GM23338 (cell line): ENCODE results near the gene CASTOR1. TPM values are rescaled to one million over a fixed set of nuclear protein-coding genes. Genes with fewer than 3 reads are reported as not detected.

Source experiments
- ATAC-seq: fragments of 200-7000 bp; cut with Tn5 transposase; 3 replicates; pipeline ENCODE4 v1.9.1; 2020
- DNase-seq: peaks from one replicate; pipeline ENCODE4 v3.0.0-alpha.2; 2015; ENCODE audit warnings: low spot score
- H2AFZ ChIP-seq: fragments of 200-600 bp; sonication (generic); 2 replicates; pipeline ENCODE4 v1.8.0; 2016; ENCODE audit warnings: antibody characterized with exemption, mild to moderate bottlenecking, moderate library complexity
- H3F3A ChIP-seq: fragments of 200-600 bp; sonication (generic); replicated peaks from 2 replicates; pipeline ENCODE4 v1.8.0; 2017; ENCODE audit warnings: antibody characterized with exemption, mixed run types, low read depth
- H3K27ac ChIP-seq: fragments of 200-600 bp; sonication (generic); 2 replicates; pipeline ENCODE4 v1.6.1; 2016; ENCODE audit warnings: low read depth
- H3K27me3 ChIP-seq: fragments of 200-600 bp; sonication (generic); 2 replicates; pipeline ENCODE4 v1.8.0; 2016; ENCODE audit warnings: mild to moderate bottlenecking, mixed run types, moderate library complexity; ENCODE audit not compliant: insufficient read depth
- H3K36me3 ChIP-seq: fragments of 200-600 bp; sonication (generic); 2 replicates; pipeline ENCODE4 v1.8.0; 2016; ENCODE audit warnings: mild to moderate bottlenecking; ENCODE audit not compliant: insufficient read depth
- H3K4me1 ChIP-seq: fragments of 200-600 bp; sonication (generic); 2 replicates; pipeline ENCODE4 v1.8.0; 2016; ENCODE audit warnings: mild to moderate bottlenecking, moderate library complexity; ENCODE audit not compliant: insufficient read depth
- H3K4me2 ChIP-seq: fragments of 200-600 bp; sonication (generic); 2 replicates; pipeline ENCODE4 v1.7.1; 2017; ENCODE audit warnings: mixed run types
- H3K4me3 ChIP-seq: fragments of 200-600 bp; sonication (generic); 2 replicates; pipeline ENCODE4 v1.6.1; 2016; ENCODE audit warnings: mixed run types
- H3K79me2 ChIP-seq: fragments of 200-600 bp; sonication (generic); replicated peaks from 2 replicates; pipeline ENCODE4 v1.8.0; 2017; ENCODE audit warnings: mild to moderate bottlenecking; ENCODE audit not compliant: insufficient read depth
- H3K9me2 ChIP-seq: fragments of 200-600 bp; sonication (generic); 2 replicates; pipeline ENCODE4 v1.8.0; 2017; ENCODE audit not compliant: insufficient read depth
- H4K20me1 ChIP-seq: fragments of 200-600 bp; sonication (generic); replicated peaks from 2 replicates; pipeline ENCODE4 v1.8.0; 2017; ENCODE audit warnings: mild to moderate bottlenecking; ENCODE audit not compliant: insufficient read depth
- H3K27ac Mint-ChIP-seq: 2 replicates; pipeline ENCODE4 v1.8.0; 2020; ENCODE audit warnings: inconsistent platforms, mild to moderate bottlenecking, moderate library complexity, mixed read lengths
- H3K27me3 Mint-ChIP-seq: 3 replicates; pipeline ENCODE4 v1.8.0; 2022; ENCODE audit warnings: low read depth, mild to moderate bottlenecking, moderate library complexity, mixed read lengths, inconsistent platforms; ENCODE audit not compliant: insufficient read depth, poor library complexity
- H3K36me3 Mint-ChIP-seq: 3 replicates; pipeline ENCODE4 v1.8.0; 2021; ENCODE audit warnings: low read depth, mild to moderate bottlenecking, inconsistent platforms, moderate library complexity, mixed read lengths
- H3K4me1 Mint-ChIP-seq: 3 replicates; pipeline ENCODE4 v1.8.0; 2020; ENCODE audit warnings: mild to moderate bottlenecking, inconsistent platforms, mixed read lengths
- H3K4me3 Mint-ChIP-seq: 3 replicates; pipeline ENCODE4 v1.8.0; 2021; ENCODE audit warnings: moderate library complexity, mild to moderate bottlenecking, inconsistent platforms, mixed read lengths
- H3K9me3 Mint-ChIP-seq: 3 replicates; pipeline ENCODE4 v1.8.0; 2020; ENCODE audit warnings: moderate library complexity, mild to moderate bottlenecking, inconsistent platforms, mixed read lengths
- CREB1 ChIP-seq: fragments of 250-450 bp; sonication (Bioruptor Pico); IDR thresholded peaks from 2 replicates; pipeline ENCODE4 v1.5.0; 2020; ENCODE audit warnings: low read depth, mild to moderate bottlenecking, moderate library complexity
- EZH2phosphoT487 ChIP-seq: fragments of 200-600 bp; sonication (generic); IDR thresholded peaks from one replicate; pipeline ENCODE4 v1.8.1; 2018; ENCODE audit warnings: antibody characterized with exemption; ENCODE audit not compliant: unreplicated experiment
- JUNB ChIP-seq: IDR thresholded peaks from one replicate; pipeline ENCODE4 v1.6.1; 2016; ENCODE audit warnings: antibody characterized with exemption; ENCODE audit not compliant: unreplicated experiment
- POLR2AphosphoS5 ChIP-seq: IDR thresholded peaks from 2 replicates; pipeline ENCODE4 v1.6.1; 2016; ENCODE audit warnings: antibody characterized with exemption, low read depth
- STAT1 ChIP-seq: IDR thresholded peaks from one replicate; pipeline ENCODE4 v1.6.1; 2016; ENCODE audit warnings: antibody characterized with exemption; ENCODE audit not compliant: unreplicated experiment
- ZNF331 ChIP-seq: fragments of 250-450 bp; sonication (Bioruptor Pico); IDR thresholded peaks from 2 replicates; pipeline ENCODE4 v1.5.0; 2020; ENCODE audit warnings: low read depth, mild to moderate bottlenecking, moderate library complexity
- long read RNA-seq: library from polyadenylated mRNA; unstranded; transcript quantifications from one replicate; pipeline ENCODE4 v2.0.0, GENCODE V29; 2020; ENCODE audit not compliant: unreplicated experiment
- polyA plus RNA-seq: library from polyadenylated mRNA; unstranded; fragments of >200 nt; fragmentation: Nextera tagmentation; extraction: Ambion mirVana; gene quantifications from 2 replicates; pipeline ENCODE4 v1.2.1, GENCODE V29; 2016
- total RNA-seq: library from RNA; depleted of rRNA; stranded (reverse); fragments of >200 nt; shearing (Covaris generic); gene quantifications from 2 replicates; pipeline ENCODE4 v1.2.3, GENCODE V29; 2014; rRNA removed
- TF ChIP-seq, protein P1 (sequence below): IDR thresholded peaks from one replicate; pipeline ENCODE4 v1.6.1; 2018; ENCODE audit warnings: antibody characterized with exemption; ENCODE audit not compliant: unreplicated experiment
- TF ChIP-seq, protein P2 (sequence below): IDR thresholded peaks from 2 replicates; pipeline ENCODE4 v1.6.1; 2016; ENCODE audit warnings: antibody characterized with exemption
- TF ChIP-seq, protein P3 (sequence below): fragments of 250-450 bp; sonication (Bioruptor Pico); IDR thresholded peaks from 2 replicates; pipeline ENCODE4 v1.5.0; 2020; ENCODE audit warnings: mild to moderate bottlenecking, moderate library complexity
- TF ChIP-seq, protein P4 (sequence below), 2 experiments: fragments of 200-600 bp in 1 of 2; sonication (generic) in 1 of 2; conservative IDR thresholded peaks; 2 replicates each; pipeline versions ENCODE4 v1.5.1 to v1.6.1; 2016 to 2017; ENCODE audit warnings: antibody characterized with exemption in 2 of 2, low read depth in 2 of 2, mild to moderate bottlenecking in 2 of 2, moderate library complexity in 1 of 2

The CASTOR1 gene
- total RNA-seq, result 23.2 and 36.0 TPM in 2 replicates
- polyA plus RNA-seq, result 11.3 and 22.0 TPM in 2 replicates
- long read RNA-seq, transcript CASTOR1-202 (9 exons, 1,623 nt), result major isoform, 13 of 21 reads
- long read RNA-seq, partial matches to known transcripts, result 1 of 21 reads
- long read RNA-seq, other reads (novel, unspliced or antisense), result 7 of 21 reads

DNA sequence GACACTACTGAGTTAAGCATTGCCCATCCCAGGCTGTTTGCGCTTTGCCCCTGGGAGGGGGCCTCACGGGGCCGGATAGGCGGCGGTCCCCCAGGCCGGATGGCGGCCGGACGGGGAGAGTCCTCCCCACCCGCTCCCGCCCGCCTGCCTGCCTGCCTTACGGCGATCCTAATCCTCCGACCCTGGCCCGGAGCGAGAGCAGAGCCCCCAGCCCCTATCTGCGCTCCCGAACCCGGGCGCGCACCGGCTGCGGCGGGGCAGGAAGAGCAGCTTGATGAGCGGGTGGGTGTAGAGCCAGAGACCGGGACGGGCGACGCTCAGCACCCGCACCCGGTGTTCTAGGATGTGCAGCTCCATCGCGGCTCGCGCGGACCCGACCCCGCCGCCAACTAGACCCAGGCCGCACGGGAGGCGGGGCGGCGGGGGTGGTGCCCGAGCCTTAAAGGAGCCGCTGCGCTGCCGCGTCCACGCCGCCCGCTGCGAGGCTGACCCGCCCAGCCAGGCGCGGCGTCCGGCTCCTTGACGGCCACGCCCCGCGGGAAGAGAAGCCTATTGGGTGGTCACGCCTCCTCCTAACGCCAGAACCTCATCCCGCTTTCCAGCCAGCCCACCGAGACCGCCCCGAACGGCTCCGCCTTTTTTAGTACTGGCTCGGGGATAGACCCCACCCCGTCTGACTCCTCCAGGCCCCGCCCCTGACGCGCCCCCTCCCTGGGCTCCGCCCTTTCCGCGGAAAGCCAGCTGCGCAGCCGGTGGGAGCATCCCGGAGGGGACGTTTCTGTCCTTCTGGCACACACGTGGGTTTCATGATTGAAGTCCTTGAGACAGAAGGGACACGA, at the start of gene CASTOR1:
CASTOR1 (minus strand) TSS at position 365 of the 839 bp plus-strand sequence; CDS start at position 357, 8 bp downstream.
- TF ChIP-seq, protein P1, sequence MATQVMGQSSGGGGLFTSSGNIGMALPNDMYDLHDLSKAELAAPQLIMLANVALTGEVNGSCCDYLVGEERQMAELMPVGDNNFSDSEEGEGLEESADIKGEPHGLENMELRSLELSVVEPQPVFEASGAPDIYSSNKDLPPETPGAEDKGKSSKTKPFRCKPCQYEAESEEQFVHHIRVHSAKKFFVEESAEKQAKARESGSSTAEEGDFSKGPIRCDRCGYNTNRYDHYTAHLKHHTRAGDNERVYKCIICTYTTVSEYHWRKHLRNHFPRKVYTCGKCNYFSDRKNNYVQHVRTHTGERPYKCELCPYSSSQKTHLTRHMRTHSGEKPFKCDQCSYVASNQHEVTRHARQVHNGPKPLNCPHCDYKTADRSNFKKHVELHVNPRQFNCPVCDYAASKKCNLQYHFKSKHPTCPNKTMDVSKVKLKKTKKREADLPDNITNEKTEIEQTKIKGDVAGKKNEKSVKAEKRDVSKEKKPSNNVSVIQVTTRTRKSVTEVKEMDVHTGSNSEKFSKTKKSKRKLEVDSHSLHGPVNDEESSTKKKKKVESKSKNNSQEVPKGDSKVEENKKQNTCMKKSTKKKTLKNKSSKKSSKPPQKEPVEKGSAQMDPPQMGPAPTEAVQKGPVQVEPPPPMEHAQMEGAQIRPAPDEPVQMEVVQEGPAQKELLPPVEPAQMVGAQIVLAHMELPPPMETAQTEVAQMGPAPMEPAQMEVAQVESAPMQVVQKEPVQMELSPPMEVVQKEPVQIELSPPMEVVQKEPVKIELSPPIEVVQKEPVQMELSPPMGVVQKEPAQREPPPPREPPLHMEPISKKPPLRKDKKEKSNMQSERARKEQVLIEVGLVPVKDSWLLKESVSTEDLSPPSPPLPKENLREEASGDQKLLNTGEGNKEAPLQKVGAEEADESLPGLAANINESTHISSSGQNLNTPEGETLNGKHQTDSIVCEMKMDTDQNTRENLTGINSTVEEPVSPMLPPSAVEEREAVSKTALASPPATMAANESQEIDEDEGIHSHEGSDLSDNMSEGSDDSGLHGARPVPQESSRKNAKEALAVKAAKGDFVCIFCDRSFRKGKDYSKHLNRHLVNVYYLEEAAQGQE, result no peak
- TF ChIP-seq JUNB, result no peak
- peak; percentile 81 for TF ChIP-seq POLR2AphosphoS5
- no peak for TF ChIP-seq EZH2phosphoT487
- peak; percentile 59; the same call in 1 of the 2 replicates for TF ChIP-seq CREB1 (CRISPR knock-in tag)
- TF ChIP-seq ZNF331, result no peak
- TF ChIP-seq, protein P2, sequence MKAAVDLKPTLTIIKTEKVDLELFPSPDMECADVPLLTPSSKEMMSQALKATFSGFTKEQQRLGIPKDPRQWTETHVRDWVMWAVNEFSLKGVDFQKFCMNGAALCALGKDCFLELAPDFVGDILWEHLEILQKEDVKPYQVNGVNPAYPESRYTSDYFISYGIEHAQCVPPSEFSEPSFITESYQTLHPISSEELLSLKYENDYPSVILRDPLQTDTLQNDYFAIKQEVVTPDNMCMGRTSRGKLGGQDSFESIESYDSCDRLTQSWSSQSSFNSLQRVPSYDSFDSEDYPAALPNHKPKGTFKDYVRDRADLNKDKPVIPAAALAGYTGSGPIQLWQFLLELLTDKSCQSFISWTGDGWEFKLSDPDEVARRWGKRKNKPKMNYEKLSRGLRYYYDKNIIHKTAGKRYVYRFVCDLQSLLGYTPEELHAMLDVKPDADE, result no peak
- TF ChIP-seq, protein P3, sequence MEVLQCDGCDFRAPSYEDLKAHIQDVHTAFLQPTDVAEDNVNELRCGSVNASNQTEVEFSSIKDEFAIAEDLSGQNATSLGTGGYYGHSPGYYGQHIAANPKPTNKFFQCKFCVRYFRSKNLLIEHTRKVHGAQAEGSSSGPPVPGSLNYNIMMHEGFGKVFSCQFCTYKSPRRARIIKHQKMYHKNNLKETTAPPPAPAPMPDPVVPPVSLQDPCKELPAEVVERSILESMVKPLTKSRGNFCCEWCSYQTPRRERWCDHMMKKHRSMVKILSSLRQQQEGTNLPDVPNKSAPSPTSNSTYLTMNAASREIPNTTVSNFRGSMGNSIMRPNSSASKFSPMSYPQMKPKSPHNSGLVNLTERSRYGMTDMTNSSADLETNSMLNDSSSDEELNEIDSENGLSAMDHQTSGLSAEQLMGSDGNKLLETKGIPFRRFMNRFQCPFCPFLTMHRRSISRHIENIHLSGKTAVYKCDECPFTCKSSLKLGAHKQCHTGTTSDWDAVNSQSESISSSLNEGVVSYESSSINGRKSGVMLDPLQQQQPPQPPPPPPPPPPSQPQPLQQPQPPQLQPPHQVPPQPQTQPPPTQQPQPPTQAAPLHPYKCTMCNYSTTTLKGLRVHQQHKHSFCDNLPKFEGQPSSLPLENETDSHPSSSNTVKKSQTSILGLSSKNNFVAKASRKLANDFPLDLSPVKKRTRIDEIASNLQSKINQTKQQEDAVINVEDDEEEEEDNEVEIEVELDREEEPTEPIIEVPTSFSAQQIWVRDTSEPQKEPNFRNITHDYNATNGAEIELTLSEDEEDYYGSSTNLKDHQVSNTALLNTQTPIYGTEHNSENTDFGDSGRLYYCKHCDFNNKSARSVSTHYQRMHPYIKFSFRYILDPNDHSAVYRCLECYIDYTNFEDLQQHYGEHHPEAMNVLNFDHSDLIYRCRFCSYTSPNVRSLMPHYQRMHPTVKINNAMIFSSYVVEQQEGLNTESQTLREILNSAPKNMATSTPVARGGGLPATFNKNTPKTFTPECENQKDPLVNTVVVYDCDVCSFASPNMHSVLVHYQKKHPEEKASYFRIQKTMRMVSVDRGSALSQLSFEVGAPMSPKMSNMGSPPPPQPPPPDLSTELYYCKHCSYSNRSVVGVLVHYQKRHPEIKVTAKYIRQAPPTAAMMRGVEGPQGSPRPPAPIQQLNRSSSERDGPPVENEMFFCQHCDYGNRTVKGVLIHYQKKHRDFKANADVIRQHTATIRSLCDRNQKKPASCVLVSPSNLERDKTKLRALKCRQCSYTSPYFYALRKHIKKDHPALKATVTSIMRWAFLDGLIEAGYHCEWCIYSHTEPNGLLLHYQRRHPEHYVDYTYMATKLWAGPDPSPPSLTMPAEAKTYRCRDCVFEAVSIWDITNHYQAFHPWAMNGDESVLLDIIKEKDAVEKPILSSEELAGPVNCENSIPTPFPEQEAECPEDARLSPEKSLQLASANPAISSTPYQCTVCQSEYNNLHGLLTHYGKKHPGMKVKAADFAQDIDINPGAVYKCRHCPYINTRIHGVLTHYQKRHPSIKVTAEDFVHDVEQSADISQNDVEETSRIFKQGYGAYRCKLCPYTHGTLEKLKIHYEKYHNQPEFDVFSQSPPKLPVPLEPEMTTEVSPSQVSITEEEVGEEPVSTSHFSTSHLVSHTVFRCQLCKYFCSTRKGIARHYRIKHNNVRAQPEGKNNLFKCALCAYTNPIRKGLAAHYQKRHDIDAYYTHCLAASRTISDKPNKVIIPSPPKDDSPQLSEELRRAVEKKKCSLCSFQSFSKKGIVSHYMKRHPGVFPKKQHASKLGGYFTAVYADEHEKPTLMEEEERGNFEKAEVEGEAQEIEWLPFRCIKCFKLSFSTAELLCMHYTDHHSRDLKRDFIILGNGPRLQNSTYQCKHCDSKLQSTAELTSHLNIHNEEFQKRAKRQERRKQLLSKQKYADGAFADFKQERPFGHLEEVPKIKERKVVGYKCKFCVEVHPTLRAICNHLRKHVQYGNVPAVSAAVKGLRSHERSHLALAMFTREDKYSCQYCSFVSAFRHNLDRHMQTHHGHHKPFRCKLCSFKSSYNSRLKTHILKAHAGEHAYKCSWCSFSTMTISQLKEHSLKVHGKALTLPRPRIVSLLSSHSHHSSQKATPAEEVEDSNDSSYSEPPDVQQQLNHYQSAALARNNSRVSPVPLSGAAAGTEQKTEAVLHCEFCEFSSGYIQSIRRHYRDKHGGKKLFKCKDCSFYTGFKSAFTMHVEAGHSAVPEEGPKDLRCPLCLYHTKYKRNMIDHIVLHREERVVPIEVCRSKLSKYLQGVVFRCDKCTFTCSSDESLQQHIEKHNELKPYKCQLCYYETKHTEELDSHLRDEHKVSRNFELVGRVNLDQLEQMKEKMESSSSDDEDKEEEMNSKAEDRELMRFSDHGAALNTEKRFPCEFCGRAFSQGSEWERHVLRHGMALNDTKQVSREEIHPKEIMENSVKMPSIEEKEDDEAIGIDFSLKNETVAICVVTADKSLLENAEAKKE, result no peak
- TF ChIP-seq STAT1, result no peak
- TF ChIP-seq, protein P4, sequence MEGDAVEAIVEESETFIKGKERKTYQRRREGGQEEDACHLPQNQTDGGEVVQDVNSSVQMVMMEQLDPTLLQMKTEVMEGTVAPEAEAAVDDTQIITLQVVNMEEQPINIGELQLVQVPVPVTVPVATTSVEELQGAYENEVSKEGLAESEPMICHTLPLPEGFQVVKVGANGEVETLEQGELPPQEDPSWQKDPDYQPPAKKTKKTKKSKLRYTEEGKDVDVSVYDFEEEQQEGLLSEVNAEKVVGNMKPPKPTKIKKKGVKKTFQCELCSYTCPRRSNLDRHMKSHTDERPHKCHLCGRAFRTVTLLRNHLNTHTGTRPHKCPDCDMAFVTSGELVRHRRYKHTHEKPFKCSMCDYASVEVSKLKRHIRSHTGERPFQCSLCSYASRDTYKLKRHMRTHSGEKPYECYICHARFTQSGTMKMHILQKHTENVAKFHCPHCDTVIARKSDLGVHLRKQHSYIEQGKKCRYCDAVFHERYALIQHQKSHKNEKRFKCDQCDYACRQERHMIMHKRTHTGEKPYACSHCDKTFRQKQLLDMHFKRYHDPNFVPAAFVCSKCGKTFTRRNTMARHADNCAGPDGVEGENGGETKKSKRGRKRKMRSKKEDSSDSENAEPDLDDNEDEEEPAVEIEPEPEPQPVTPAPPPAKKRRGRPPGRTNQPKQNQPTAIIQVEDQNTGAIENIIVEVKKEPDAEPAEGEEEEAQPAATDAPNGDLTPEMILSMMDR (conservative IDR thresholded peaks at IDR 0.05; ENCODE audit: low read depth in 2 of 2), result no peak
- H3K4me1 Mint-ChIP-seq, result peaks cover 14% of the 10 kb centered on the region; the same call in 2 of the 3 replicates
- Histone ChIP-seq H3K36me3 (no peaks in the 10 kb centered on the region), H3K4me1 (peaks cover 14% of the 10 kb centered on the region; the same call in 1 of the 2 replicates), H3K27me3 (peaks cover 7% of the 10 kb centered on the region; the same call in 1 of the 2 replicates), H3K4me3 (peak within 1 kb of the TSS; percentile 75), H3K27ac (peak within 1 kb of the TSS; percentile 78; the same call in 1 of the 2 replicates), H3K9me2 (no peaks in the 10 kb centered on the region), H4K20me1 (no peaks in the 10 kb centered on the region; the same call in 1 of the 2 replicates), H3F3A (peaks cover 11% of the 10 kb centered on the region), H2AFZ (peak within 1 kb of the TSS; percentile 93), H3K4me2 (peak within 1 kb of the TSS; percentile 91), H3K79me2 (no peaks in the 10 kb centered on the region)
- peak within 1 kb of the TSS; percentile 79 for H3K4me3 Mint-ChIP-seq
- H3K36me3 Mint-ChIP-seq, result no peaks in the 10 kb centered on the region
- H3K27ac Mint-ChIP-seq, result no peak within 1 kb of the TSS
- no peaks in the 10 kb centered on the region for H3K9me3 Mint-ChIP-seq
- H3K27me3 Mint-ChIP-seq, result peaks cover 21% of the 10 kb centered on the region
- DNase-seq, result peak; percentile 100
- peak; percentile 72 for ATAC-seq
